GM23338 (cell line): ENCODE results near the gene MED17. TPM values are rescaled to one million over a fixed set of nuclear protein-coding genes. Genes with fewer than 3 reads are reported as not detected.
"Not testable (repeated sequence)": the region's sequence is repeated elsewhere in the genome, so short reads cannot be mapped to it uniquely, and the experiment has no call there.

Source experiments
- ATAC-seq: fragments of 200-7000 bp; cut with Tn5 transposase; 3 replicates; pipeline ENCODE4 v1.9.1; 2020
- DNase-seq: peaks from one replicate; pipeline ENCODE4 v3.0.0-alpha.2; 2015; ENCODE audit warnings: low spot score
- H2AFZ ChIP-seq: fragments of 200-600 bp; sonication (generic); 2 replicates; pipeline ENCODE4 v1.8.0; 2016; ENCODE audit warnings: antibody characterized with exemption, mild to moderate bottlenecking, moderate library complexity
- H3F3A ChIP-seq: fragments of 200-600 bp; sonication (generic); replicated peaks from 2 replicates; pipeline ENCODE4 v1.8.0; 2017; ENCODE audit warnings: antibody characterized with exemption, mixed run types, low read depth
- H3K27ac ChIP-seq: fragments of 200-600 bp; sonication (generic); 2 replicates; pipeline ENCODE4 v1.6.1; 2016; ENCODE audit warnings: low read depth
- H3K27me3 ChIP-seq: fragments of 200-600 bp; sonication (generic); 2 replicates; pipeline ENCODE4 v1.8.0; 2016; ENCODE audit warnings: mild to moderate bottlenecking, mixed run types, moderate library complexity; ENCODE audit not compliant: insufficient read depth
- H3K36me3 ChIP-seq: fragments of 200-600 bp; sonication (generic); 2 replicates; pipeline ENCODE4 v1.8.0; 2016; ENCODE audit warnings: mild to moderate bottlenecking; ENCODE audit not compliant: insufficient read depth
- H3K4me1 ChIP-seq: fragments of 200-600 bp; sonication (generic); 2 replicates; pipeline ENCODE4 v1.8.0; 2016; ENCODE audit warnings: mild to moderate bottlenecking, moderate library complexity; ENCODE audit not compliant: insufficient read depth
- H3K4me2 ChIP-seq: fragments of 200-600 bp; sonication (generic); 2 replicates; pipeline ENCODE4 v1.7.1; 2017; ENCODE audit warnings: mixed run types
- H3K4me3 ChIP-seq: fragments of 200-600 bp; sonication (generic); 2 replicates; pipeline ENCODE4 v1.6.1; 2016; ENCODE audit warnings: mixed run types
- H3K79me2 ChIP-seq: fragments of 200-600 bp; sonication (generic); replicated peaks from 2 replicates; pipeline ENCODE4 v1.8.0; 2017; ENCODE audit warnings: mild to moderate bottlenecking; ENCODE audit not compliant: insufficient read depth
- H3K9me2 ChIP-seq: fragments of 200-600 bp; sonication (generic); 2 replicates; pipeline ENCODE4 v1.8.0; 2017; ENCODE audit not compliant: insufficient read depth
- H4K20me1 ChIP-seq: fragments of 200-600 bp; sonication (generic); replicated peaks from 2 replicates; pipeline ENCODE4 v1.8.0; 2017; ENCODE audit warnings: mild to moderate bottlenecking; ENCODE audit not compliant: insufficient read depth
- H3K27ac Mint-ChIP-seq: 2 replicates; pipeline ENCODE4 v1.8.0; 2020; ENCODE audit warnings: inconsistent platforms, mild to moderate bottlenecking, moderate library complexity, mixed read lengths
- H3K27me3 Mint-ChIP-seq: 3 replicates; pipeline ENCODE4 v1.8.0; 2022; ENCODE audit warnings: low read depth, mild to moderate bottlenecking, moderate library complexity, mixed read lengths, inconsistent platforms; ENCODE audit not compliant: insufficient read depth, poor library complexity
- H3K36me3 Mint-ChIP-seq: 3 replicates; pipeline ENCODE4 v1.8.0; 2021; ENCODE audit warnings: low read depth, mild to moderate bottlenecking, inconsistent platforms, moderate library complexity, mixed read lengths
- H3K4me1 Mint-ChIP-seq: 3 replicates; pipeline ENCODE4 v1.8.0; 2020; ENCODE audit warnings: mild to moderate bottlenecking, inconsistent platforms, mixed read lengths
- H3K4me3 Mint-ChIP-seq: 3 replicates; pipeline ENCODE4 v1.8.0; 2021; ENCODE audit warnings: moderate library complexity, mild to moderate bottlenecking, inconsistent platforms, mixed read lengths
- H3K9me3 Mint-ChIP-seq: 3 replicates; pipeline ENCODE4 v1.8.0; 2020; ENCODE audit warnings: moderate library complexity, mild to moderate bottlenecking, inconsistent platforms, mixed read lengths
- EZH2phosphoT487 ChIP-seq: fragments of 200-600 bp; sonication (generic); IDR thresholded peaks from one replicate; pipeline ENCODE4 v1.8.1; 2018; ENCODE audit warnings: antibody characterized with exemption; ENCODE audit not compliant: unreplicated experiment
- NANOG ChIP-seq: IDR thresholded peaks from 2 replicates; pipeline ENCODE4 v1.6.1; 2016; ENCODE audit warnings: antibody characterized with exemption, borderline replicate concordance
- POLR2AphosphoS5 ChIP-seq: IDR thresholded peaks from 2 replicates; pipeline ENCODE4 v1.6.1; 2016; ENCODE audit warnings: antibody characterized with exemption, low read depth
- REST ChIP-seq: IDR thresholded peaks from one replicate; pipeline ENCODE4 v1.6.1; 2018; ENCODE audit warnings: antibody characterized with exemption; ENCODE audit not compliant: unreplicated experiment
- STAT1 ChIP-seq: IDR thresholded peaks from one replicate; pipeline ENCODE4 v1.6.1; 2016; ENCODE audit warnings: antibody characterized with exemption; ENCODE audit not compliant: unreplicated experiment
- ZNF331 ChIP-seq: fragments of 250-450 bp; sonication (Bioruptor Pico); IDR thresholded peaks from 2 replicates; pipeline ENCODE4 v1.5.0; 2020; ENCODE audit warnings: low read depth, mild to moderate bottlenecking, moderate library complexity
- polyA plus RNA-seq: library from polyadenylated mRNA; unstranded; fragments of >200 nt; fragmentation: Nextera tagmentation; extraction: Ambion mirVana; gene quantifications from 2 replicates; pipeline ENCODE4 v1.2.1, GENCODE V29; 2016
- total RNA-seq: library from RNA; depleted of rRNA; stranded (reverse); fragments of >200 nt; shearing (Covaris generic); gene quantifications from 2 replicates; pipeline ENCODE4 v1.2.3, GENCODE V29; 2014

Gene MED17
- total and polyA plus RNA-seq, 2 experiments from 2014 or later, result 19.1 to 31.2 TPM

GRCh38 chr11:93773045-93773477 is 11.0 kb upstream of the MED17 start:
- no peaks in the 10 kb centered on the region for H3K4me1 Mint-ChIP-seq
- Histone ChIP-seq H3K79me2 (no peaks in the 10 kb centered on the region), H3K36me3 (no peaks in the 10 kb centered on the region), H3K4me3 (no peak overlapping the region), H3K27ac (no peak overlapping the region), H3K9me2 (0 out of 2 replicates have a peak, but pooled peaks cover 6% of the 10 kb centered on the region), H3K4me1 (no peaks in the 10 kb centered on the region; the same call in 1 of the 2 replicates), H3K4me2 (no peak overlapping the region), H4K20me1 (no peaks in the 10 kb centered on the region), H3F3A (no peaks in the 10 kb centered on the region), H2AFZ (no peak overlapping the region), H3K27me3 (no peaks in the 10 kb centered on the region)
- peaks cover 5% of the 10 kb centered on the region for H3K27me3 Mint-ChIP-seq
- H3K27ac Mint-ChIP-seq, result no peak overlapping the region
- H3K36me3 Mint-ChIP-seq, result peaks cover 19% of the 10 kb centered on the region
- H3K4me3 Mint-ChIP-seq, result no peak overlapping the region
- peak; percentile 13 for DNase-seq
- no peak for TF ChIP-seq EZH2phosphoT487
- peak; percentile 68 for TF ChIP-seq REST
- peaks cover 28% of the 10 kb centered on the region for H3K9me3 Mint-ChIP-seq
- ATAC-seq, result peak; percentile 72

DNA sequence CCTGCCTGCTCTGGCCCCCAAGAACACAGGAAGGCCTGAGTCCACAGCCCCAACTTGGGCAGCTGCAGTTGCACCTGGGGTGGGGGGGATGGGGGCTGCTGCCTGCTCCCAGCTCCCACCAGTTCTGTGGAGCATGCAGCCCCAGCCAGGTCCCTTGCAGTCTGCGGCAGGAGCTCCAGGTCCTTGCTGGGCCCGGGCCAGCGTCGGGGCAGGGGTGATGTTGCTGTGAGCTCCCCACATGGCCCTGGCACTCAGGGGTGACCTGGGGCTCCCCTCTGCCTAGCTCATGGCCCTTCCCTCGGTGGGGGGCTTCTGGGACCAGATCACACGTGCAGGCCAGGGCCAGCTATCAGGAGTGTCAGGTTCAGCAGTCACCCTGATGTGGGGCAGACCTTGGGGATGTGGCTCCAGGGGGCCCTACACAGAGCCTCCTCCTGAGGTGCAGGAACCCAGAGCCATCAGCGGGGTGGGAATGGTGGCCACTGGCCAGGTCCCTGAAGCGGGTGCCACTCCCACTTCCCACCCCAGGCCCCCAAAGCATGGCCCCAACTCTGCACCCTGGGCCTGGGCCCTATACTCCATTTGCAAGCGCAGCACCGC is 10.4 kb upstream of the MED17 start:
- Mint-ChIP-seq H3K9me3 (peaks cover 24% of the 10 kb centered on the region), H3K27me3 (peaks cover 5% of the 10 kb centered on the region)

DNA sequence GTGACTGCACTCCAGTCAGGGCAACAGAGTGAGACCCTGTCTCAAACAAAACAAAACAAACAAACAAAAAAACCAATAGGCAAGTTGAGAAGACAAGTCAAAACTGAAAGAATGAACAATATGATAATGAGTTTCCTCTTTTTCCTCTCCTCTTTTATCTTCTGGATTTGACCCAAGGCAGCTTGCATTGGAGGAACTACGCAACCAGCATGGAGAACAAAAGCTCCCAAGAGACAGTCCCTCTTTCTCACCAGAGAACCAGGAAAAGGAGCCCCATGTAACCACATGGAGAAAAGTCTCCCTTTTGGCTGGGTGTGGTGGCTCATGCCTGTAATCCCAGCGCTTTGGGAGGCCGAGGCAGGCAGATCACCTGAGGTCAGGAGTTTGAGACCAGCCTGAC is 9.5 kb upstream of the MED17 start:
- peaks cover 24% of the 10 kb centered on the region for H3K9me3 Mint-ChIP-seq
- H3K4me3 ChIP-seq, H3K27ac ChIP-seq, H3K9me2 ChIP-seq, H3K79me2 ChIP-seq, H3K4me1 ChIP-seq, ATAC-seq, H3K36me3 ChIP-seq, H3K27me3 ChIP-seq, H3K4me1 Mint-ChIP-seq, H4K20me1 ChIP-seq, H3F3A ChIP-seq, H3K4me3 Mint-ChIP-seq, H3K27ac Mint-ChIP-seq, DNase-seq, H2AFZ ChIP-seq, H3K27me3 Mint-ChIP-seq, H3K4me2 ChIP-seq: not testable (repeated sequence)
- H3K36me3 Mint-ChIP-seq, result peaks cover 21% of the 10 kb centered on the region

More for the DNA sequence above, 10.4 kb upstream of the MED17 start:
- H3K27ac ChIP-seq, result no peak overlapping the region
- DNase-seq (no peak), ATAC-seq (no peak)
- H3K4me3 ChIP-seq, result no peak overlapping the region
- no peaks in the 10 kb centered on the region for H4K20me1 ChIP-seq
- TF ChIP-seq EZH2phosphoT487, result no peak
- no peak for TF ChIP-seq NANOG
- no peak for TF ChIP-seq STAT1
- no peak for TF ChIP-seq REST
- no peak for TF ChIP-seq POLR2AphosphoS5
- no peak for TF ChIP-seq ZNF331
- Mint-ChIP-seq H3K4me1 (no peaks in the 10 kb centered on the region), H3K4me3 (no peak overlapping the region), H3K36me3 (peaks cover 19% of the 10 kb centered on the region), H3K27ac (no peak overlapping the region)
- no peaks in the 10 kb centered on the region for H3K36me3 ChIP-seq
- 0 out of 2 replicates have a peak, but pooled peaks cover 6% of the 10 kb centered on the region for H3K9me2 ChIP-seq
- no peak overlapping the region for H3K4me2 ChIP-seq
- no peaks in the 10 kb centered on the region for H3F3A ChIP-seq
- H2AFZ ChIP-seq, result no peak overlapping the region
- H3K4me1 ChIP-seq, result no peaks in the 10 kb centered on the region; the same call in 1 of the 2 replicates
- no peaks in the 10 kb centered on the region for H3K27me3 ChIP-seq
- no peaks in the 10 kb centered on the region for H3K79me2 ChIP-seq
